Measurements from ENCODE around the gene HOXA13. TPM values are rescaled to one million over a fixed set of nuclear protein-coding genes. Genes with fewer than 3 reads are reported as not detected.

The HOXA13 gene
- total RNA-seq, 4 donors from 2014 or later, result 0.82 to 2.4 (median 1.7) TPM

DNA sequence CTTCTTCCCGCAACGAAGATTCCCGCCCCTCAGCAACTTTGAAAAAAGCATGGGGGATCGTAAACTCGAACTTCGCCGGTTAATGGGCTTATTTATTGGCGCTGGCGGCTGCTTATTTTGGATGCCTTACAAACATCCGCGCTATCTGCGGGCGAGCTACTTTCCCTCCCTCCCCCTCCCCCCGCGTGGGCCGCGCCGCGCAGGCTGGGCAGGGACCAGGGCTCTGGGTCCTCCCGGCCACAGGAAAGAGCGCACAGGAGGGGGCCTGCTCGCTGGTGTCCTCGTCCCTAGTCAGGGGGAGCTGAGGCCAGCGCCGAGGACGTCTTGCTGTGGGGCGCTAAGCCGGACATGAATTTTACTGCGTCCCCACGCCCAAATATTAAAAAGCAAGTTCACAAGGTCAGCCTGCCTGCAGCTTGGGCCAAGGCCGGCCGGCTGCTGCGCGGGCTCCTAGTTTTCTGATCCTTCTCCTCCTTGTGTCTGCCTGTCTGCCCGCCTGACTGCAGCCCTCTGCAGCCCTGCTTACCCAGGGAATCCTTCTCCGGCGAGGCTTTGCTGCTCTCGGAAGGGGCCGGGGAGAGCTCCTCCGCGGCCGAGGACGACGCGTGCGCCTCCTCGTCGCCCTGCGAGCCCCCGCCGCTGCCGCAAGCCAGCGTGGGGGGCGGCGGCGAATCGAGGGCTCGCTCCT lies 26.9 kb downstream of the HOXA13 start:
- Histone ChIP-seq H3K27ac (peak overlapping the region; percentile 90 to 99 (median 95)), H3K4me1 (peaks cover 16 to 53% of the 10 kb centered on the region in 2 donors), H3K4me3 (peak overlapping the region; percentile 62 to 88 (median 77)), H3K9me3 (no peaks in the 10 kb centered on the region), H3K27me3 (no peaks in the 10 kb centered on the region), H3K36me3 (no peaks in the 10 kb centered on the region)
- in situ Hi-C loops (cut with MboI; ENCODE audit: low sequenced_read_pairs in 4 of 4), result loop anchor here in 2 of 4 donors (10.0 to 25.0 kb wide), 2 partner anchors 961 to 1318 kb away; partner anchors contain the start of genes CBX3 (in 1 of the 2) and HNRNPA2B1 (in 1 of the 2)
- TF ChIP-seq, protein P1, sequence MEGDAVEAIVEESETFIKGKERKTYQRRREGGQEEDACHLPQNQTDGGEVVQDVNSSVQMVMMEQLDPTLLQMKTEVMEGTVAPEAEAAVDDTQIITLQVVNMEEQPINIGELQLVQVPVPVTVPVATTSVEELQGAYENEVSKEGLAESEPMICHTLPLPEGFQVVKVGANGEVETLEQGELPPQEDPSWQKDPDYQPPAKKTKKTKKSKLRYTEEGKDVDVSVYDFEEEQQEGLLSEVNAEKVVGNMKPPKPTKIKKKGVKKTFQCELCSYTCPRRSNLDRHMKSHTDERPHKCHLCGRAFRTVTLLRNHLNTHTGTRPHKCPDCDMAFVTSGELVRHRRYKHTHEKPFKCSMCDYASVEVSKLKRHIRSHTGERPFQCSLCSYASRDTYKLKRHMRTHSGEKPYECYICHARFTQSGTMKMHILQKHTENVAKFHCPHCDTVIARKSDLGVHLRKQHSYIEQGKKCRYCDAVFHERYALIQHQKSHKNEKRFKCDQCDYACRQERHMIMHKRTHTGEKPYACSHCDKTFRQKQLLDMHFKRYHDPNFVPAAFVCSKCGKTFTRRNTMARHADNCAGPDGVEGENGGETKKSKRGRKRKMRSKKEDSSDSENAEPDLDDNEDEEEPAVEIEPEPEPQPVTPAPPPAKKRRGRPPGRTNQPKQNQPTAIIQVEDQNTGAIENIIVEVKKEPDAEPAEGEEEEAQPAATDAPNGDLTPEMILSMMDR (IDR thresholded peaks at IDR 0.05 in 4 of 5, conservative IDR thresholded peaks at IDR 0.05 in 1 of 5), result no peak
- peak; percentile 24 for TF ChIP-seq POLR2A (IDR thresholded peaks at IDR 0.05)
- peak; percentile 40 to 73 for DNase-seq
- intact Hi-C loops (cut with DNase I; ENCODE audit: low total_unique reads), result loop anchor here (10.0 kb wide), 1 partner anchor 1498 kb away; no protein-coding TSS in a partner anchor
- peak in 1 of 2 donors; percentile 7 for ATAC-seq

DNA sequence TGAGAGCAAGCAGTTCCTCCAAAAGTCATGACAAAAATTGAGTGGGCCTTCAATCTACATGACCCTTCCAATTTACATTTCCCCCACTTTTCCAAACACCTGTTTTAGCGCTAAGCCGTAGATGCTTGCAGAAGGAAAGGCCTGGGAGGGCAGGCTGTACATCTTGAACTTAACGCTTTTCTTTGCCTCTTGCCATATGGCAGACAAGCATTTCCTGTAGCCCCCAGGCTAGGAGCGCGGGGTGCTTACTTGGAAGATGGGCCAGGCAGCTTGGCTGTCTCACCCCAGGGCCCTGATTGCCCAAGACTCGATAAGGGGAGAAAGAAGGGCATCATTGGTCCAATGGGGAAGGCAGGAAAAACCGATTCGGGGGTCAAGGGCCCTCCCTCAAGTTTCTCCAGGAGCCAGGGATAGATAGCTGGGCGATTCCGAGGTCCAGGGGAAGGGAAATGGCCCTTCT lies 27.5 kb downstream of the HOXA13 start:
- intact Hi-C loops (cut with DNase I; ENCODE audit: low total_unique reads) (loop anchor here (10.0 kb wide), 1 partner anchor 1498 kb away; no protein-coding TSS in a partner anchor), in situ Hi-C loops (cut with MboI; ENCODE audit: low sequenced_read_pairs in 4 of 4) (loop anchor here in 2 of 4 donors (10.0 to 25.0 kb wide), 2 partner anchors 960 to 1318 kb away; partner anchors contain the start of genes CBX3 (in 1 of the 2) and HNRNPA2B1 (in 1 of the 2))
- Histone ChIP-seq H3K4me3 (peak overlapping the region; percentile 62 to 88 (median 77)), H3K27ac (peak overlapping the region; percentile 90 to 99 (median 95)), H3K9me3 (no peaks in the 10 kb centered on the region), H3K27me3 (no peaks in the 10 kb centered on the region), H3K4me1 (peaks cover 12 to 53% of the 10 kb centered on the region in 2 donors), H3K36me3 (no peaks in the 10 kb centered on the region)
- ATAC-seq (no peak), DNase-seq (peak; percentile 1 to 33)
- no peak for TF ChIP-seq POLR2A (IDR thresholded peaks at IDR 0.05)
- TF ChIP-seq, protein P1 (IDR thresholded peaks at IDR 0.05 in 4 of 5, conservative IDR thresholded peaks at IDR 0.05 in 1 of 5), result no peak

DNA sequence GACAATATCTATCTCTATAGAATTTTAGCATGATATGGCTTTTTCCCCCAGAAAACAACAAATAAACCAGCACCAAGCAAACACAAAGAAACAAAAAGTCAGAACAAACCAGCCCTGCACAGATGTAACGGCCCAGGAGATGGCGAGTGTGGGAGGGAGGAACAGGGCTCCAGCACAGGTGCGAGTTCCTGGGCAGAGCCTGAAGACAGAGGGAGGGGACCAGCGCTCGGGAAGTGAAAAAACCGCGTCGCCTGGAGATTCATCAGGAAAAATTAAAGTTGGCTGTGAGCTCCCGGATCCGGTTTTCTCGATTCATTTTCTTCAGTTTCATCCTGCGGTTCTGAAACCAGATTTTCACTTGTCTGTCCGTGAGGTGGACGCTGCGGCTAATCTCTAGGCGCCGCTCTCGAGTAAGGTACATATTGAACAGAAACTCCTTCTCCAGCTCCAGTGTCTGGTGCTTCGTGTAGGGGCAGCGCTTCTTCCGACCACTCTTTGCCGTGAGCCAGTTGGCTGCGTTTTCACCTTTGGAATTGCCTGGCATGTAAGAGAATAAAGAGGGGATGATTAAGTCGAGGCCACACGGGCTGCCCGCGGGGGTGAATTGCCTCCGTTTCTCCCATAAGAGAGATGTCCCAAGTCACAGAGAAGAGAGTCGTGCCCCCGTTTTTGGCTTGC lies 28.1 kb downstream of the HOXA13 start:
- Histone ChIP-seq H3K27ac (peak overlapping the region; percentile 90 to 99 (median 95)), H3K36me3 (no peaks in the 10 kb centered on the region), H3K27me3 (no peaks in the 10 kb centered on the region), H3K4me1 (peaks cover 9 to 55% of the 10 kb centered on the region in 2 donors), H3K4me3 (peak overlapping the region; percentile 62 to 88 (median 77)), H3K9me3 (no peaks in the 10 kb centered on the region)
- peak; percentile 23 to 46 for DNase-seq
- peak; percentile 32 to 58 for TF ChIP-seq POLR2A (IDR thresholded peaks at IDR 0.05)
- TF ChIP-seq, protein P1 (IDR thresholded peaks at IDR 0.05 in 4 of 5, conservative IDR thresholded peaks at IDR 0.05 in 1 of 5), result no peak
- intact Hi-C loops (cut with DNase I; ENCODE audit: low total_unique reads), result loop anchor here (10.0 kb wide), 1 partner anchor 1497 kb away; no protein-coding TSS in a partner anchor
- in situ Hi-C loops (cut with MboI; ENCODE audit: low sequenced_read_pairs in 4 of 4), result loop anchor here in 2 of 4 donors (10.0 to 25.0 kb wide), 2 partner anchors 959 to 1317 kb away; partner anchors contain the start of genes CBX3 (in 1 of the 2) and HNRNPA2B1 (in 1 of the 2)
- no peak for ATAC-seq

DNA sequence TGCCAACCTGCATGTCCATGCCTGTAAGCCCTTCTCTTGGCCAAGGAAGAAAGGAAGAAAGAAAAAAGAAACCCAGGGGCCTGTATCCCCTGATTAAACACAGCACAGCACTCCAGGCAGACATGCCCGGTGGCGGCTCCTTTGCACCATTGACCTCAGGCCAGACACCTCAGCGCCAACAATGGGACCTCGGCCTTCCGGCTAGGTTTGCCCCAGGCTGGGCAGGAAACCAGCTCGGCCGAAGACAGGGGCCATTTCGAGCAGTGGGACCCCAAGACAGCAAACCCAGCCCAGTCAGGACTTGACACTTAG lies 28.6 kb downstream of the HOXA13 start:
- TF ChIP-seq, protein P1 (IDR thresholded peaks at IDR 0.05 in 4 of 5, conservative IDR thresholded peaks at IDR 0.05 in 1 of 5), result no peak
- TF ChIP-seq POLR2A (IDR thresholded peaks at IDR 0.05), result no peak
- intact Hi-C loops (cut with DNase I; ENCODE audit: low total_unique reads), result loop anchor here (10.0 kb wide), 1 partner anchor 1496 kb away; no protein-coding TSS in a partner anchor
- DNase-seq, result peak in 1 of 2 donors; percentile 62
- H3K27ac ChIP-seq, result peak overlapping the region; percentile 90 to 99 (median 95)
- no peak for ATAC-seq
- peak overlapping the region; percentile 62 to 88 (median 77) for H3K4me3 ChIP-seq
- no peaks in the 10 kb centered on the region for H3K36me3 ChIP-seq
- peaks cover 4 to 53% of the 10 kb centered on the region in 2 donors for H3K4me1 ChIP-seq
- in situ Hi-C loops (cut with MboI; ENCODE audit: low sequenced_read_pairs in 4 of 4), result loop anchor here in 2 of 4 donors (10.0 to 25.0 kb wide), 2 partner anchors 959 to 1316 kb away; partner anchors contain the start of genes CBX3 (in 1 of the 2) and HNRNPA2B1 (in 1 of the 2)
- no peaks in the 10 kb centered on the region for H3K9me3 ChIP-seq
- H3K27me3 ChIP-seq, result no peaks in the 10 kb centered on the region
